DMS79 (cell line): ENCODE data around the gene LHPP.

Experiments used
- DNase-seq: peaks from one replicate; lab custom pipeline; 2025; lab: John Stamatoyannopoulos, UW

Gene LHPP

GRCh38 chr10:124447751-124448466, 13.7 kb upstream of the LHPP start:
- no peak for DNase-seq

DNA sequence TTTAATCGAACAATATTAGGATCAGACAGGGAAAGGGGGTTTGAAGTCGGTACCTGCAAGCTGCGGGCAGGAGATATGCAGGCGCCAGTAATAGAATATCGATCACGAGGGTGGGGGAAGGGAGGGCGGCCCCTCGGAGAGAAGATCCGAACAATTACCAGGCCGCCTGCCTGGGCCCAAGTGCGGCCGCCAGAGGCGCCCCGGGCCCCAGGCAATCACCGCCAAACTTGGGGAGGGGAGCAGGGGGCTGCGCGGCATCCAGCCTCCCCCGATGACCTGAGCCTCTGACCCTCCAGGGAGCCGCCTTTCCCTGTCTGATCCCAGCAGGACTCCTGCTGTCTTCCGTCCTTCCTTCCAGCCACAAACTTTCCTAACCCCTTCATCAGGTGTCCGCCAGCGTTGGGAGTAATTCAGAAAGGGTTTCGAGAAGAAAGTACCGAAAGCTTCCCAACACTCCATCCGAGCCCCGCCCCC, 12.9 kb upstream of the LHPP start:
- no peak for DNase-seq

DNA sequence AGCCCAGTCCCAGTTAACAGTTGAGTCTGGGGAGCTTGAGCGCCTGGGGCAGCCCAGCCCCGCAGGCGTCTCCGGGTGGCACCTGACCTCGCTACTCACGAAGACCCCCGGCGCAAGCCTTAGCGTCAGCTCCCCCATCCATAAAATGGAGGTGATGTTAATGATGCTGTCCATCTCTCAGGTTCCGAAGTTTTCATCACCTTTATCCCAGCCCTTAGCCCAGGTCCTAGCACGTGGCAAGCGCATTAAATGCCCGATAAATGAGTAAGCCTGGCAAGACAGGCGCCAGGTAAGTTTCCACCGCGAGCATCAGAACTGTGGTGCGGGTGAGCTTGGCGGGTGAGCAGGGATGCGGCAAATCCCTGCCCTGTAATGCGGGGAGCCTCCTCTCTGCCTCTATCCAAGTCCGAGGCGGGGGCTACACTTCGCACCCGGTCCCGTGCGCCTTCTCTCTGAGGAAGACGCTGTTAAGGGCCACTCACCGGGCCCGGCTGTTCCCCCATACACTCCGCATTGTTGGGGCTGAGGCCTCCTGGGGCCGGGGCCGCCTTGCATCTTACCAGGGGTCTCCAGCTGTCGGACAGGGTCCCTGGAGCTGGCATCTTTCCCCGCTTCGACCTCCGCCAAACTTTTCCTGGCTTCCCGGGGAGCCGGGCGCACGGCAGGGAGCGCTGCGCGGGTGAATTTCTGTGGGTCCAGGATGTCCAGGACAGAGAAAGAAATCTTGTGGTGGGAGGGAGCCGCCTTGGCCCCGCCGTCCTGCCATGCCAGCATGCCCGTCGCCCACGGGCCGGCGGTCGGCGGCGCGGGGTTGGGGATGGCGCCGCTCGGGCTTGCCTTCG, 12.2 kb upstream of the LHPP start:
- DNase-seq: no peak

DNA sequence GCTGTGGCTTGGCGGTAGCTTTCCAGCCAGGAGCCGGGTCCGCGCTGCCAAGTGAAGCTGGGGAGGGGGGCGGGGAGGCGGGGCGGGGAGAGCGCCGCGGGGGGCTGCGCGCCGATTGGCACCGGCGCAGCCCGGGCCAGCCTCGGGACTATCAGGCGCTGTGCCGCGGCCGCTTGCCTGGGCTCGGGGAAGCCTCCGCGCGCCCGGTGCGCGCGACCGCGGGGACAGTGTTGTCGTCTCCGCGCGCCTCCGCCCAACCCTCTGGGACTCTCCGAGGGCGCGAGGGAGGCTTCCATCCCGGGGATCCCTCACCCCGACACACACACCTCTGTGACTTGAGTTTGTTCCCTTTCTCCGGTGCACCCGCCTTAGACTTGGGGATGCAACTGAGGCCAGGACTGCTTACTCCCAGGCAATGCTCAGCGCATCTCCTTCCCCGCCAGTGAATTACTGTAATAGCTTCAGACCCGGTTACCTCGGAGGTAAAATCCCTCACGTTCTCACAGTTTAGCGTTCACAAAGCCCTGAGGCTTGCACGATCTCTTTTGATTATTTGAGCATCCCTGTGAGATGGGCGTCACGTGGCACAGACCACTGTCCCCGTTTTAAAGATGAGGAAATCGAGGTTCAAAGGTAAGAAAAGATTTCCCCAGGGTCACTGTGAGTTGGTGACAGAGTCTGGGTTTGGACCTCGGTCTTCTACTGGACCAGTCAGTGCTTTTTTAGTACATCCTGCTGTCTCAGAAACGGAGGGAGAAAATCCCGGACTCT, 11.4 kb upstream of the LHPP start, which contains the start of gene NKX1-2:
Gene NKX1-2, minus strand, starts transcription at position 24 of the 771 bp plus-strand sequence. CDS start 92 bp downstream, outside the sequence.
- DNase-seq: no peak

- no peak for DNase-seq
Measured at GRCh38 chr10:124450783-124451057, 10.9 kb upstream of the LHPP start.

- DNase-seq: no peak
Measured at GRCh38 chr10:124451276-124451675, 10.3 kb upstream of the LHPP start.

- no peak for DNase-seq
Measured at GRCh38 chr10:124453960-124454610, 7.5 kb upstream of the LHPP start.

DNA sequence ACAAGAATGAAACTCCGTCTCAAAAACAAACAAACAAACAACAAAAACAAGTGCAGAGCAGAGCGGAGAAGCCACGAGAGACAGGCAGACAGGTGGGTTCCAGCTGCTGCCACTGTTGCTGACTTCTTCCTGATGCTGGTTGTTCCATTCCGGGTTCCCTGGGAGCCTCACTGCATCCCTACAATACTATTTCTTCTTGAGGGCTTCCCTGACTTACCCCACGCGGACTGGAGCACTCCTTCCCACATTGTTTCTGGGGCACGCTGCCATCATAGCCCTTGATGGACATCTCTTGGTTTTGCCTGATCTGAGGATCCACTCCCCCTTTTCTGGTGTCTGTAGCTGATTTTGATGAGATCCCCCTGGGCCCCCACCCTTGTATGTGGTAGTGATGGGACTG, 6.2 kb upstream of the LHPP start:
- no peak for DNase-seq

DNA sequence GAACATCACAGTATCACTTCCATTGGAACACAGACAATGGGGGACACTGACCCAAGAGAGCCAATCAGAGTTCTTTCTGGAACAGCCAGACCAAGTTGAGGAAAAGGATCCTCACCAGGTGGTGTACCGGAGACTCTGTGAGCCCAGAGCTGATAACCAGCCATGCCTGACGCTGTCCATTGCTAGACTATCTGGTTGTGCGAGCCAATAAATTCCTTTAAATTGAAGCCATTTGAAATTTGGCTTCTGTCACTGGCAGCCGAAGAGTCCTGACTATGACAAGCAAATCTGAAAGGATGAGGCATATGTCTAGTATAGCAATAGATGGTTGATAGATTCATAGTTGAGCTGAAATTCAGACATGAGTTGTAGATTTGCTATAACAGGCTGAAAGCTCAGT, 3.1 kb upstream of the LHPP start:
- no peak for DNase-seq

DNA sequence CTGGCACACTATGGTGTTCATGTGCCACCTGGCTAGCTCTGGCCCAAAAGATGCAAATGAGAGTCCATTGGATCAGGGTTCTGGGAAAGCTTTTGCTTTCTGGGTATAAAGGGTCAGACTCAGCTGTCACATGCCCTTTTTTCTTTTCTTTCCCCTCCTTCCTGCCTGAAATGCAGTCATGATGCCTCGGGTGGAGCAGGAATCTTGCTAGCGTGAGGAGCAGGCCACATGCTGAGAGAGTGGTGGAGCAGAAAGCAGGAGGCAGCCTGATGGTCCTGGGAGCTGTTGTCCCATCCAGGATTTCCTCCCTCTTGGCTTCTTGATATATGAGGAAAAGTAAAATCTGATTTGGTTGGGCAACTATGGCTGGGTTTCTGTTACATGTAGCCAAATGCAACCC, 2.7 kb upstream of the LHPP start:
- no peak for DNase-seq

GRCh38 chr10:124459395-124459794, 2.2 kb upstream of the LHPP start:
- DNase-seq: no peak

- DNase-seq: no peak
Measured at GRCh38 chr10:124460144-124460543, 1.5 kb upstream of the LHPP start.

DNA sequence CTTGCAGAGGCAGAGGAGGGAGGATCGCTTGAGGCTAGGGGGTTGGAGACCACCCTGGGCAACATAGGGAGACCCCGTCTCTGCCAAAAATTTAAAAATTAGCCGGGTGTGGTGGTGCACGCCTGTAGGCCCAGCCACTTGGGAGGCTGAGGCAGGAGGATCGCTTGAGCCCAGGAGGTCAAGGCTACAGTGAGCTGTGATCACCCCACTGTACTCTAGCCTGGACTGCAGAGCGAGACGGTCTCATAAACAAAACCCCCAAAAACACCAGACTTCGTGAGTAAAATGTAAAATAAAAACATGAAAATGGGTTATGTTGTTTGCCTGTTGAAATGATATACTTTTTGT, 699 bp downstream of the LHPP start:
- no peak for DNase-seq

DNA sequence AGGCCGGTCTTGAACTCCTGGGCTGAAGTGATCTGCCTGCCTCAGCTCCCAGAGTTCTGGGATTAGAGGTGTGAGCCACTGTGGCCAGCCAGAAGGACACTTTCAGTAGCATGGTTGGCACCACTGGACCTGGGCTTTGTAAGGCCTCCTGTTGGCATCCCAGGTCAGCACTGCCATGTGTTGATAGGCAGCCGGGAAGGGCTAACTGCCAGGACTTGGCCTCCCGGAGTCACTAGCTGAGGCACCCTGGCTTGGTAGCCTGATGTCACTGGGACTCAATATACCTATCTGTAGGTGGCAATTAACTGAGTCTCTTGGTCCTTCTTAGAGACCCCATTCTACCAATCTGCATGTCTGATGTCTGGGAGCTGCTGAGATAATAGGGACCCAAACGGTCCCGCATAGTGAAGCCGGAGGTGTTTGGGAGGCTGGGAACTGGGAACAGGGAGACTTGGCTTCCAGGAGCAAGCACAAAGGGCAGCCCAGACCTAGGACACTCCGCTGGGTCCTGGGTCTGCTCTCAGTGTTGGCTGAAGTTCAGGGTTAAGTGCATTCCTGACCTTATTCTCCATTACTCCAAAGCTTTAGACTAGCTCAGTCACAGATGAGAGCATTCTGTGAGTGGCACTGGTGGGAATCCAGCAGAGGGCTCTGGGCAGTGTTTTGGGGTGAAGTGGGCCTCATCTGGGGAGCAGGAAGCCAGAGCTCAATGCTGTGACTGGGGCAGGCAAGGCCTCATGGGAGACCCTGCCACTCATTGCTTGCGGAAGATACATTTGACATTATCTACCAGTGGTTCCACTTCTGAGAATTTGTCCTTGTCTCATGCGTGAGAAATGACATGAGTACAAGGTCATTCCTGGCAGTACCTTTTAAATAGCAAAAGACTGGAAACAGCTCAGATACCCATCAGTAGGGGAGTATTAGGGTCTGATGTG, 2.7 kb downstream of the LHPP start:
- DNase-seq: no peak

DNA sequence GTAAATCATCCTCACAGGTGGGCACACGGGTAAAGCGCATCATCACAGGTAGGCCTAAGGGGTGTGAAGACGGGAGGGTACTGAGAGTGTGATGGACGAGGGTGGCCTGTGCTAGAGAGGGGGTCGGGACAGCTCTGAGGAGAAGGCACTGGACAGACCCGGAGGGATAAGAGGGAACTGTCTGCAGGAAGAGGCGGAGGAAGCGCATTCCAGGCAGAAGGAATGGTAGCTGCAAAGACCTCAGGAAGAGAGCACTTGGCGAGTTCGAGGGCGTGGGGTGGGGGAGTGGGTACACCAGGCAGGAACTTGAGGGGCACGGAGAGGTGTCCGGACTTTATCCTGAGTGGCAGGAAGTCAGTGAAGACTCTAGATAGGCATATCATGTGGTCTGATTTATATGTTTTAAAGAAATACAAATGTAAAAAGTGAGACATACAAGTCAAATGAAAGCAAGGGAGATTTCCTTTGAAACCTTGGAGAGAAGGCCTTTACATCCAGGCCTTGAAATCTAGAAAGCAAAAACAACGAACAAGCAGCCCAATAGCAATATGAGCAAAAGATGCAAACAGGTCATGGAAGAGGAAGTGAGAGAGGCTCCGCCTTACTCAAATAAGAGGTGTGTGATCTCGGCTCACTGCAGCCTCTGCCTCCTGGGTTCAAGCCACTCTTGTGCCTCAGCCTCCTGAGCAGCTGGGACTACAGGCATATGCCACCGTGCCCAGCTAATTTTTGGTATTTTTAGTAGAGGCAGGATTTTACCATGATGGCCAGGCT, 3.6 kb downstream of the LHPP start:
- no peak for DNase-seq

DNA sequence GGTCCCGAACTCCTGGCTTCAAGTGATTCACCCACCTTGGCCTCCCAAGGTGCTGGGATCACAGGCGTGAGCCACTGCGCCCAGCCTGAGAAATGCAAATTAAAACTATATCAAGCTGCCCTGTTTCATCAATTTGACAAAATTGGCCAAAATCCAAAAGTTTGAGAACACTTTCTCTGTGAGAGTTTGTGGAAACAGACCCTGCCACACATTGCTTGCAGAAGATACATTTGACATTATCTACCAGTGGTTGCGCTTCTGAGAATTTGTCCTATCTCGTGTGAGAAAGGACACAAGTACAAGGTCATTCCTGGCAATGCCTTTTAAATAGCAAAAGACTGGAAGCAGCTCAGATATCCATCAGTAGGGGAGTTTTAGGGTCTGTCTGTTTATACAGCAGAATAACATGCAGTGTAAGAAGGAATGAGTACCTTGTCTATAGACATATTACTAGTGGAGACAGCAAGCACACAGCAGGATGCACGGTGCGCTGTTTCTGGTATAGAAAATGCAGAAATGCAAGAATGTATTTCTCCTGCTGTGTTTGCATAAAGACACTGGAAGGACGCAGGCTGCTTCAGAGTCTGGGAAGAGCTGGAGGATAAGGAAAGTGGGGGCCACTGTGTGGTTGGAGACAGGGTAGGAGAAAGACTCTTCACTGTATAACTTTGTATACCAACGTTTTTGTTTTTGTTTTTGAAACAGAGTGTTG, 4.3 kb downstream of the LHPP start:
- no peak for DNase-seq

- DNase-seq: no peak
Measured at GRCh38 chr10:124467165-124467564, 5.5 kb downstream of the LHPP start.

- DNase-seq: no peak
Measured at GRCh38 chr10:124468624-124469023, 7.0 kb downstream of the LHPP start.

DNA sequence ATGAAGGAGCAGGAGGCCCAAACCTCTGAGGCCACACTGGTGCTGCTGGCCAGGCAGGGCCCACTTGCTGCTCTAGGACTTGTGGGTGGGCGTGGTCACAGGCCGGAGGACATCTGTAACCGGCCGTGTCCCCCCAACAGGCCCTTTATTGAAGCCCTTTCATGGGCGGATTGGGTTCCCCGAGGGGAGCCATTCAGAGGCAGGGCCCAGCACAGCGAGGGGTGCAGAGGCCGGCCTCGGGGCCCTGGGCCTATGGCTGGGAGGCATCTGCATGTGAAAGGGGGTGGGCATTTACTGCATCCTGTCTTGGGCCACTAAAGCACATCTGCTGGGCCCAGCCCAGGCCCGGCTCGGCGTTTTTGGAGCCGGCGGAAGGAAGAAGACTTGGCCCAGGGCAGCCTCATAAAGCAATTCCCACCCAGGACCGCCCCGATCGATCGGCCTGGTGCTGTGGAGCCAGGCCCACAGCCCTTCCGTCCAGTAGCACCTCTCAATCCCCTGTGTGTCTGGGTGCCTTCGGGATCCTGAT, 8.4 kb downstream of the LHPP start:
- no peak for DNase-seq
